HL-60 (cell line): ENCODE results near the gene SARDH.

Experiments used
- GABPA ChIP-seq: IDR thresholded peaks from 2 replicates; pipeline ENCODE4 v1.6.1; 2012; ENCODE audit warnings: low read depth
- POLR2AphosphoS5 ChIP-seq: IDR thresholded peaks from 2 replicates; pipeline ENCODE4 v1.6.1; 2012; ENCODE audit warnings: low read depth
- SPI1 ChIP-seq: IDR thresholded peaks from 2 replicates; pipeline ENCODE4 v1.6.1; 2012; ENCODE audit warnings: low read depth, mild to moderate bottlenecking, borderline replicate concordance
- TF ChIP-seq, protein P1 (sequence below): IDR thresholded peaks from one replicate; pipeline ENCODE4 v1.5.1; 2011; ENCODE audit warnings: low read length, control low read depth, inconsistent platforms; ENCODE audit not compliant: insufficient read depth
- TF ChIP-seq, protein P2 (sequence below): IDR thresholded peaks from 2 replicates; pipeline ENCODE4 v1.6.1; 2012; ENCODE audit warnings: low read depth; ENCODE audit not compliant: insufficient replicate concordance

DNA sequence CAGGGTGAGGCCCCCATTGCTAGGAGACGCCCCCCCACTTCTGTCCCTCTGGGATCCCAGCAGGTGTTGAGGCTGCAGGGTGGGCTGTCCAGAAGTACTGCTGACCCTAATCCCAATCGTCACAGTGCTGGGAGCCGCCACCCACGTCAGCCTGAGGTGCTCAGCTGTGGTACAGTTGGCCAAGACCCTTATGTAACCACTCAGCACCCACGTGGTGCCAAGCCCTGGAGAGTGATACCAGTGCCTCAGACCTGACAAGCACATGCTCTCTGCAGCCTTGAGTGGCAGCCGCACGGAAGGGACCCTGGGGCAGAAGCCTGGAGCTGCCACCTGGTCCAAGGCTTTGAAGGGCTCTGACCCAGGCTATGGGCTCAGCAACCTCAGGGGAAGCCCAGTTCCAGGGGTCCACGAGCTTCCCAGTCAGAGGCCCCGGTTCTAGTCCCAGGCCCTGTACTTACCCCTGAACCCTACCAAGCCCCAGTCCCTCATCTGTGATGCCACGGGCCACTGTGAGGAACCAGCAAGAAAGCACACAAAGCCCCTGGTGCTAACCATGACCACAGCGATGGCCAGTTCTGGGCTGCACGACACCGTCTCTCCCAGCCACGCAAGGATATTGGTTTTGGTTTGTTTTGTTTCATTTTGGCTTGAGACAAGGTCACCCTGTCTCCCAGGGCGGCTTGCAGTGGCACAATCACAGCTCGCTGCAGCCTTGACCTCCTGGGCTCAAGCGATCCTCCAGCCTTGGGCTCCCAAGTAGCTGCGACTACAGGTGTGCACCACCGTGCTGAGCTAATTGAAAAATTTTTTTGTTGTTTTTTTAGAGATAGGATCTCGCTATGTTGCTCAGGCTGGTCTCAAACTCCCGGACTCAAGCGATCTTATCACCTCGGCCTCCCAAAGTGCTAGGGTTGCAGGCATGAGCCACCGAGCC lies 51.2 kb downstream of the SARDH start:
- TF ChIP-seq, protein P1, sequence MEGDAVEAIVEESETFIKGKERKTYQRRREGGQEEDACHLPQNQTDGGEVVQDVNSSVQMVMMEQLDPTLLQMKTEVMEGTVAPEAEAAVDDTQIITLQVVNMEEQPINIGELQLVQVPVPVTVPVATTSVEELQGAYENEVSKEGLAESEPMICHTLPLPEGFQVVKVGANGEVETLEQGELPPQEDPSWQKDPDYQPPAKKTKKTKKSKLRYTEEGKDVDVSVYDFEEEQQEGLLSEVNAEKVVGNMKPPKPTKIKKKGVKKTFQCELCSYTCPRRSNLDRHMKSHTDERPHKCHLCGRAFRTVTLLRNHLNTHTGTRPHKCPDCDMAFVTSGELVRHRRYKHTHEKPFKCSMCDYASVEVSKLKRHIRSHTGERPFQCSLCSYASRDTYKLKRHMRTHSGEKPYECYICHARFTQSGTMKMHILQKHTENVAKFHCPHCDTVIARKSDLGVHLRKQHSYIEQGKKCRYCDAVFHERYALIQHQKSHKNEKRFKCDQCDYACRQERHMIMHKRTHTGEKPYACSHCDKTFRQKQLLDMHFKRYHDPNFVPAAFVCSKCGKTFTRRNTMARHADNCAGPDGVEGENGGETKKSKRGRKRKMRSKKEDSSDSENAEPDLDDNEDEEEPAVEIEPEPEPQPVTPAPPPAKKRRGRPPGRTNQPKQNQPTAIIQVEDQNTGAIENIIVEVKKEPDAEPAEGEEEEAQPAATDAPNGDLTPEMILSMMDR: no peak
- TF ChIP-seq, protein P2, sequence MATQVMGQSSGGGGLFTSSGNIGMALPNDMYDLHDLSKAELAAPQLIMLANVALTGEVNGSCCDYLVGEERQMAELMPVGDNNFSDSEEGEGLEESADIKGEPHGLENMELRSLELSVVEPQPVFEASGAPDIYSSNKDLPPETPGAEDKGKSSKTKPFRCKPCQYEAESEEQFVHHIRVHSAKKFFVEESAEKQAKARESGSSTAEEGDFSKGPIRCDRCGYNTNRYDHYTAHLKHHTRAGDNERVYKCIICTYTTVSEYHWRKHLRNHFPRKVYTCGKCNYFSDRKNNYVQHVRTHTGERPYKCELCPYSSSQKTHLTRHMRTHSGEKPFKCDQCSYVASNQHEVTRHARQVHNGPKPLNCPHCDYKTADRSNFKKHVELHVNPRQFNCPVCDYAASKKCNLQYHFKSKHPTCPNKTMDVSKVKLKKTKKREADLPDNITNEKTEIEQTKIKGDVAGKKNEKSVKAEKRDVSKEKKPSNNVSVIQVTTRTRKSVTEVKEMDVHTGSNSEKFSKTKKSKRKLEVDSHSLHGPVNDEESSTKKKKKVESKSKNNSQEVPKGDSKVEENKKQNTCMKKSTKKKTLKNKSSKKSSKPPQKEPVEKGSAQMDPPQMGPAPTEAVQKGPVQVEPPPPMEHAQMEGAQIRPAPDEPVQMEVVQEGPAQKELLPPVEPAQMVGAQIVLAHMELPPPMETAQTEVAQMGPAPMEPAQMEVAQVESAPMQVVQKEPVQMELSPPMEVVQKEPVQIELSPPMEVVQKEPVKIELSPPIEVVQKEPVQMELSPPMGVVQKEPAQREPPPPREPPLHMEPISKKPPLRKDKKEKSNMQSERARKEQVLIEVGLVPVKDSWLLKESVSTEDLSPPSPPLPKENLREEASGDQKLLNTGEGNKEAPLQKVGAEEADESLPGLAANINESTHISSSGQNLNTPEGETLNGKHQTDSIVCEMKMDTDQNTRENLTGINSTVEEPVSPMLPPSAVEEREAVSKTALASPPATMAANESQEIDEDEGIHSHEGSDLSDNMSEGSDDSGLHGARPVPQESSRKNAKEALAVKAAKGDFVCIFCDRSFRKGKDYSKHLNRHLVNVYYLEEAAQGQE: no peak
- no peak for TF ChIP-seq POLR2AphosphoS5
- no peak for TF ChIP-seq SPI1
- no peak for TF ChIP-seq GABPA
